Activated T-helper 2 cell treated with anti-CD3 and anti-CD28 coated beads, Interferon-gamma antibody, Interleukin-2, Interleukin-4, amounts not matched to agents 10 μg/mL and 5 μg/mL and 100 μg/mL, durations not matched to agents 14 hours and 24 hours and 36 hours (primary cell): Measurements from ENCODE around the gene ZNF808. TPM values are rescaled to one million over a fixed set of nuclear protein-coding genes. Genes with fewer than 3 reads are reported as not detected.
"Not testable (repeated sequence)": the region's sequence is repeated elsewhere in the genome, so short reads cannot be mapped to it uniquely, and the experiment has no call there.

Source experiments
- DNase-seq: peaks from one replicate; pipeline ENCODE4 v3.0.0; 2021; ENCODE audit warnings: low spot score
- H3K27ac Mint-ChIP-seq: one replicate; pipeline ENCODE4 v1.8.0; 2021; ENCODE audit warnings: mixed read lengths
- H3K27me3 Mint-ChIP-seq: one replicate; pipeline ENCODE4 v1.8.0; 2021; ENCODE audit warnings: low read depth, mixed read lengths
- H3K36me3 Mint-ChIP-seq: one replicate; pipeline ENCODE4 v1.8.0; 2021; ENCODE audit warnings: low read depth, mixed read lengths
- H3K4me1 Mint-ChIP-seq: one replicate; pipeline ENCODE4 v1.8.0; 2021; ENCODE audit warnings: low read depth, mixed read lengths
- H3K4me3 Mint-ChIP-seq: one replicate; pipeline ENCODE4 v1.8.0; 2021; ENCODE audit warnings: low read depth, mild to moderate bottlenecking, moderate library complexity, mixed read lengths
- H3K9me3 Mint-ChIP-seq: one replicate; pipeline ENCODE4 v1.8.0; 2021; ENCODE audit warnings: mixed read lengths
- intact Hi-C: fragments of 100-400 bp; cut with micrococcal nuclease; formaldehyde crosslinking; loops from one replicate; pipeline ENCODE4 v1.15.1; 2023
- total RNA-seq: library from RNA; stranded (reverse); gene quantifications from 2 replicates; pipeline ENCODE4 v1.2.3, GENCODE V29; 2022

ZNF808 gene
- total RNA-seq: 20.7 and 22.6 TPM in 2 replicates

DNA sequence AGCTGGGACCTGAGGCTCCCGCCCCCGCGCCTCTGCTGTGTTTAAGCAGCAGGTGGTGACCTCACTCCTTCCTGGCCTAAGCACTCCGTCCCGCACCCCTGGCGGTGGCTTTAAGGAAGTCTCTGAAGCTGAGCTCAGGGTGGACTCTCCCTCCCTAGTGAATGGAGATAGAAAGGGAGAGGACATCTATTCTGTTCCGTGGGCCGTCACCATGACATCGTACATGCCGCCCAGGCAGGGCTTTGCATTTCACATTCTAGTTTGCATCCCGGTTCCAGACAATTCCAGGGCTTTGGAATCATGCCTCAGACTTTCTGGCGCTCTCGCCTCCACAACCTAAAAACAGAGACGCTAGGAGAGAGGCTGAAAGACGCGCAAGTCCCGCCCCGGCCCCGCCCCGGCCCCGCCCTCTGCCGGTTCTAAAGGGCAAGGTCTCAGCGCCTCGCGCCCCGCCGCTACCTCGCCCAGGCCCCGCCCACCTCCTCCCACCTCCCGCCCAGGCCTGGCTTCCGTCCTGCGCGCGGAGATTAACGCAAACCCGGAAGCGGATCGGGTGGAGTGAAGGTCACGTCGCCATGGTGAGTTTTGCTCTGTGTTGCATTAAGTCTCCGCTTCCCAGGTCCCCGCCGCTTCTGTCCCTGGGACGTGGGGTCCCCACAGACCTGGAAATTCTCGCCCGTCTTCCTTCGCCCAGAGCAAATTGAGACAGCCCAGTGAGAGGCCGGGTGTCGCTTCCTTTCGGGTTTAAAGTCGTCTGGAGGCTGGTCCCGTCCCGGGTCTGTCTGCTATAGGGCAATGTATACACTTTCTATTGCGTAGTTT, at the start of gene ZNF808:
TSS of gene ZNF808 (plus strand) at position 535 of the 822 bp plus-strand sequence. CDS start 15,617 bp downstream, outside the sequence.
- Mint-ChIP-seq H3K9me3 (peaks cover 39% of the 10 kb centered on the region), H3K27ac (peak within 1 kb of the TSS; percentile 97), H3K4me1 (peaks cover 12% of the 10 kb centered on the region), H3K36me3 (peaks cover 39% of the 10 kb centered on the region), H3K4me3 (peak within 1 kb of the TSS; percentile 96), H3K27me3 (no peaks in the 10 kb centered on the region)
- peak; percentile 87 for DNase-seq
- intact Hi-C loops: loop anchor here (1.0 to 5.0 kb wide), 6 partner anchors 9 to 1340 kb away; partner anchors contain the start of genes MYADM, ZNF701, ZNF816 and ZNF83

DNA sequence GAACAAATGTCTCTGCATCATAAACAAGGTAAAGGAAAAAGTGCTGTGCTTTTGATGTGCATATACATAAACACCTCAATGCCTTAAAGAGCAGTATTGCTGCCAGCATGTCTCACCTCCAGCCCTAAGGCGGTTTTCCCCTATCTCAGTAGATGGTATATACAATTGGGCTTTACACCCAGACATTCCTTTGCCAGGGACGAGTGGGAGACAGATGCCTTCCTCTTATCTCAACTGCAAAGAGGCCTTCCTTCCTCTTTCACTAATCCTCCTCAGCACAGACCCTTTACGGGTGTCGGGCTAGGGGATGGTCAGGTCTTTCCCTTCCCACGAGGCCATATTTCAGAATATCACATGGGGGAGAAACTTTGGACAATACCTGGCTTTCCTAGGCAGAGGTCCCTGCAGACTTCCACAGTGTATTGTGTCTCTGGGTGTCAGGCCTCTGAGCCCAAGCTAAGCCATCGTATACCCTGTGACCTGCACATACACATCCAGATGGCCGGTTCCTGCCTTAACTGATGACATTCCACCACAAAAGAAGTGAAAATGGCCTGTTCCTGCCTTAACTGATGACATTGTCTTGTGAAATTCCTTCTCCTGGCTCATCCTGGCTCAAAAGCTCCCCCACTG, 43.2 kb upstream of the ZNF808 start:
- H3K4me1 Mint-ChIP-seq, DNase-seq, intact Hi-C loops, H3K4me3 Mint-ChIP-seq, H3K36me3 Mint-ChIP-seq, H3K27ac Mint-ChIP-seq, H3K27me3 Mint-ChIP-seq: not testable (repeated sequence)
- peaks cover 47% of the 10 kb centered on the region for H3K9me3 Mint-ChIP-seq

GRCh38 chr19:52485064-52485463, 42.4 kb upstream of the ZNF808 start:
- DNase-seq, H3K4me1 Mint-ChIP-seq, H3K27me3 Mint-ChIP-seq, intact Hi-C loops, H3K27ac Mint-ChIP-seq, H3K4me3 Mint-ChIP-seq, H3K36me3 Mint-ChIP-seq: not testable (repeated sequence)
- peaks cover 51% of the 10 kb centered on the region for H3K9me3 Mint-ChIP-seq

DNA sequence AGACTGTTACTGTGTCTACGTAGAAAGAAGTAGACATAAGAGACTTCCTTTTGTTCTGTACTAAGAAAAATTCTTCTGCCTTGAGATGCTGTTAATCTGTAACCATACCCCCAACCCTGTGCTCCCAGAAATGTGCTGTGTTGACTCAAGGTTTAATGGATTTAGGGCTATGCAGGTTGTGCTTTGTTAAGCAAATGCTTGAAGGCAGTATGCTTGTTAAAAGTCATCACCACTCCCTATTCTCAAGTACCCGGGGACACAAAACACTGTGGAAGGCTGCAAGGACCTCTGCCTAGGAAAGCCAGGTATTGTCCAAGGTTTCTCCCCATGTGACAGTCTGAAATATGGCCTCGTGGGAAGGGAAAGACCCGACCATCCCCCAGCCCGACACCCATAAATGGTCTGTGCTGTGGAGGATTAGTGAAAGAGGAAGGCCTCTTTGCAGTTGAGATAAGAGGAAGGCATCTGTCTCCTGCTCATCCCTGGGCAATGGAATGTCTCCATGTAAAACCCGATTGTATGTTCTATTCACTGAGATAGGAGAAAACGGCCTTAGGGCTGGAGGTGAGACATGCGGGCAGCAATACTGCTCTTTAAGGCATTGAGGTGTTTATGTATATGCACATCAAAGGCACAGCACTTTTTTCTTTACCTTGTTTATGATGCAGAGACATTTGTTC, 41.8 kb upstream of the ZNF808 start:
- H3K9me3 Mint-ChIP-seq: peaks cover 51% of the 10 kb centered on the region
- H3K36me3 Mint-ChIP-seq, H3K4me3 Mint-ChIP-seq, H3K27ac Mint-ChIP-seq, H3K4me1 Mint-ChIP-seq, H3K27me3 Mint-ChIP-seq, DNase-seq, intact Hi-C loops: not testable (repeated sequence)

GRCh38 chr19:52492201-52492993, 35.1 kb upstream of the ZNF808 start:
- intact Hi-C loops: no loop called here
- no peaks in the 10 kb centered on the region for H3K4me1 Mint-ChIP-seq
- H3K9me3 Mint-ChIP-seq: peaks cover 47% of the 10 kb centered on the region
- H3K27me3 Mint-ChIP-seq: no peaks in the 10 kb centered on the region
- no peaks in the 10 kb centered on the region for H3K36me3 Mint-ChIP-seq
- no peak overlapping the region for H3K4me3 Mint-ChIP-seq
- no peak overlapping the region for H3K27ac Mint-ChIP-seq
- DNase-seq: no peak

DNA sequence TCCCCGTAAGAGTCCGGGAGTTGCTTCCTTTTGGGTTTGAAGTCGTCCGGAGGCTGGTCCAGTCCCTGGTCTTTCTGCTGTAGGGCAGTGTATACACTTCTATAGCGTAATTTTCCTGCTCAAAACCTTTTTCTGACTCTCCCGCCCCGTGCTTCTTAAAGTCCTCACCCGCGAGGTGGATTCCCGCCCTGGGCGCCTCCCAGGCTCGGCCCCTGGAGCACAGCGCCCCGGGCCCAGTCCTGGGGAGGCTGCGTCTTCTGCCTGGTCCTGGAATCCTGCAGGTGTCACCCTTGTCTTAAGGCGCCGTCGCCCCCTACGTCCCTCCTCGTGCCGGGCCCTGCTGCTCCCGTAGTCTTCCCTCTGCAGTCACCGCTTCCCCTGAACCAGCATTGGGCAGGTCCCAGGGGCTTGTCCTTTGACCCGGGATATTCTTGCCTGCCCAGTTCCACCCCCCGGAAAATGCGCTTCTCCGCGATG, 34.4 kb upstream of the ZNF808 start:
- H3K4me3 Mint-ChIP-seq: no peak overlapping the region
- no peak overlapping the region for H3K27ac Mint-ChIP-seq
- H3K36me3 Mint-ChIP-seq: no peaks in the 10 kb centered on the region
- H3K27me3 Mint-ChIP-seq: no peaks in the 10 kb centered on the region
- H3K9me3 Mint-ChIP-seq: peaks cover 53% of the 10 kb centered on the region
- DNase-seq: no peak
- intact Hi-C loops: no loop called here
- no peaks in the 10 kb centered on the region for H3K4me1 Mint-ChIP-seq

DNA sequence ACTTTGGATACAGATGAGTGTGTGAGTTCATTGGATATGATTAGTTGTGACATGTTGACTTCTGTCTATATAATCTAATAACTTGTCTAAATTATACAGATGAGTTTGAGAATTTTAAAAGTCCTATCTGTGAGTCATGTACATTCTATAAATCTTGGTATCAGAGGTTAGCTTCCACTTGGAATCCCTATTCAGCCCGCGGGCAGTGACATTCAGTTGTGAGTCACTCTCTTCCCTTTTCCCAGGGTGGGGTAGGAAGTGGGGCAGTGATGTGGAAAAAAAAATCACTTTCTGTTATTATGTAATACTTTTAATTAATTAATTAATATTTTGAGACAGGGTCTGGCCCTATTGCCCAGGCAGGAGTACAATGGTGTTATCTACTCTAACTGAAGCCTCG, 33.0 kb upstream of the ZNF808 start:
- Mint-ChIP-seq H3K9me3 (peaks cover 55% of the 10 kb centered on the region), H3K36me3 (no peaks in the 10 kb centered on the region), H3K4me1 (no peaks in the 10 kb centered on the region), H3K27me3 (no peaks in the 10 kb centered on the region), H3K4me3 (no peak overlapping the region), H3K27ac (no peak overlapping the region)
- no peak for DNase-seq
- intact Hi-C loops: no loop called here

GRCh38 chr19:52498571-52498970, 28.9 kb upstream of the ZNF808 start:
- Mint-ChIP-seq H3K4me3 (no peak overlapping the region), H3K27me3 (no peaks in the 10 kb centered on the region), H3K9me3 (peaks cover 54% of the 10 kb centered on the region), H3K36me3 (no peaks in the 10 kb centered on the region), H3K4me1 (no peaks in the 10 kb centered on the region), H3K27ac (no peak overlapping the region)
- intact Hi-C loops: no loop called here
- no peak for DNase-seq

DNA sequence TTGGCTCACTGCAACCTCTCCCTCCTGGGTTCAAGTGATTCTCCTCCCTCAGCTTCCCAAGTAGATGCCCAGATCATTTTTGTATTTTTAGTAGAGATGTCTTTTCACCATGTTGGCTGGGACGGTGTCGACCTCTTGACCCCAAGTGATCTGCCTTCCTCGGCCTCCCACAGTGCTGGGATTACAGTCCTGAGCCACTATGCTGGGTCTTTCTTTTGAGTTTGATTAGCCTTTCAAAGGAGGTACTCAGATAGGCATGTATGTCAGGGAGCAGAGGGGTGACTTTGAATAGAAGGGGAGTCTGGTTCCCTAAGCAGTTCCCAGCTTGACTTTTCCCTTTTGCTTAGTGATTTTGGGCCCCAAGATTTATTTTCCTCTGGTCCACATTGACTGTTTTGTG, 27.0 kb upstream of the ZNF808 start:
- H3K4me1 Mint-ChIP-seq, DNase-seq, H3K4me3 Mint-ChIP-seq, intact Hi-C loops, H3K27ac Mint-ChIP-seq, H3K27me3 Mint-ChIP-seq, H3K36me3 Mint-ChIP-seq: not testable (repeated sequence)
- H3K9me3 Mint-ChIP-seq: peaks cover 58% of the 10 kb centered on the region

- H3K27ac Mint-ChIP-seq, H3K4me1 Mint-ChIP-seq, H3K4me3 Mint-ChIP-seq, intact Hi-C loops, H3K36me3 Mint-ChIP-seq, H3K27me3 Mint-ChIP-seq, DNase-seq: not testable (repeated sequence)
- H3K9me3 Mint-ChIP-seq: peaks cover 54% of the 10 kb centered on the region
Observed at GRCh38 chr19:52500991-52501390, 26.5 kb upstream of the ZNF808 start.

DNA sequence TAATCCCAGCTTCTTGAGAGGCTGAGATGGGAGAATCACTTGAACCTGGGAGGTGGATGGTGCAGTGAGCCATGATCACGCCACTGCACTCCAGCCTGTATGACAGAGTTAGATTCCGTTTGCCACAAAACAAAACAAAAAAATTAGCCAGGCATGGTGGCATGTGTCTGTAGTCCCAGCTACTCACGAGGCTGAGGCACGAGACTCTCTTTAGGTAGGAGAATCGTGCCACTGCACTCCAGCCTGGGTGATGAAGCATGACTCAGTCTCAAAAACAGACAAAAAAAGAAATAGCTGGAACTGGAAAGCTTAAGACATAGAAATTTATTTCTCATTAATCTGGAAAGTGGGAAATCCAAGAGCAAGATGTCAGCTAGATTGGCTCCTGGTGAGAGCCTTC, 20.2 kb upstream of the ZNF808 start:
- no peaks in the 10 kb centered on the region for H3K36me3 Mint-ChIP-seq
- H3K27ac Mint-ChIP-seq: no peak overlapping the region
- no peaks in the 10 kb centered on the region for H3K27me3 Mint-ChIP-seq
- H3K4me3 Mint-ChIP-seq: no peak overlapping the region
- H3K4me1 Mint-ChIP-seq: no peaks in the 10 kb centered on the region
- peaks cover 58% of the 10 kb centered on the region for H3K9me3 Mint-ChIP-seq
- intact Hi-C loops: no loop called here
- DNase-seq: no peak

- H3K27me3 Mint-ChIP-seq: no peaks in the 10 kb centered on the region
- no peak overlapping the region for H3K4me3 Mint-ChIP-seq
- DNase-seq: no peak
- no peaks in the 10 kb centered on the region for H3K36me3 Mint-ChIP-seq
- H3K27ac Mint-ChIP-seq: no peak overlapping the region
- no peaks in the 10 kb centered on the region for H3K4me1 Mint-ChIP-seq
- intact Hi-C loops: no loop called here
- peaks cover 78% of the 10 kb centered on the region for H3K9me3 Mint-ChIP-seq
Observed at GRCh38 chr19:52516191-52516590, 11.3 kb upstream of the ZNF808 start.
